ENCODE data around the gene PDE4B. TPM values are rescaled to one million over a fixed set of nuclear protein-coding genes. Genes with fewer than 3 reads are reported as not detected.

The PDE4B gene
- polyA plus RNA-seq, 2 of the 4 experiments (the other 2 are of a cell fraction) = 20.2 to 56.8 TPM

- DNase-seq (ENCODE audit: low read depth in 1 of 2, low spot score in 1 of 2) = no peak
- no peak overlapping the region for H3K4me2 ChIP-seq
- no peak for ATAC-seq
- H3K9me3 ChIP-seq = no peaks in the 10 kb centered on the region
- no peak for FAIRE-seq
- H3K4me1 ChIP-seq = peaks cover 43% of the 10 kb centered on the region
- no peak for TF ChIP-seq CBX8 (IDR thresholded peaks at IDR 0.05)
- no peak for TF ChIP-seq RNF2 (IDR thresholded peaks at IDR 0.05; ENCODE audit: borderline replicate concordance, low read depth)
- no peak for TF ChIP-seq HMGXB4 (CRISPR knock-in tag; IDR thresholded peaks at IDR 0.05; ENCODE audit: borderline replicate concordance)
- no peak for TF ChIP-seq CBX2 (IDR thresholded peaks at IDR 0.05; ENCODE audit: borderline replicate concordance, low read depth)
- no peak for TF ChIP-seq MAZ (IDR thresholded peaks at IDR 0.05; ENCODE audit: borderline replicate concordance, low read depth, low read length)
- TF ChIP-seq HOXA7 (CRISPR knock-in tag; IDR thresholded peaks at IDR 0.05) = no peak
- TF ChIP-seq ELK1 (IDR thresholded peaks at IDR 0.05; ENCODE audit: low read depth, low read length) = no peak
- TF ChIP-seq EHF (CRISPR knock-in tag; IDR thresholded peaks at IDR 0.05) = no peak
- TF ChIP-seq BCL3 (IDR thresholded peaks at IDR 0.05) = no peak
- TF ChIP-seq FOSB (CRISPR knock-in tag; IDR thresholded peaks at IDR 0.05) = no peak
- 93% methylated on average over 3 of the region's 3 CpGs for WGBS (ENCODE audit: missing lambda C conversion rate)
- CTCF ChIA-PET = interaction anchor here (1.0 to 15.1 kb wide), 4 partner anchors 101 to 290 kb away, joined by 4 to 175 read pairs (median 12); no protein-coding TSS in a partner anchor
- POLR2A ChIA-PET = no interaction called here
- no peak overlapping the region for H3K4me3 ChIP-seq
- peak overlapping the region in 1 of 2 experiments; percentile 49; a peak in 2 of 6 replicates for H3K27ac ChIP-seq
Observed at GRCh38 chr1:66250075-66250474, 457.4 kb downstream of the PDE4B start.

- ATAC-seq (no peak), DNase-seq (ENCODE audit: low read depth in 1 of 2, low spot score in 1 of 2) (no peak), FAIRE-seq (no peak)
- 90% methylated on average over 2 of the region's 2 CpGs for WGBS (ENCODE audit: missing lambda C conversion rate)
- no peaks in the 10 kb centered on the region for H3K9me3 ChIP-seq
- ChIA-PET CTCF (interaction anchor here (1.0 to 15.1 kb wide), 5 partner anchors 7 to 291 kb away, joined by 4 to 175 read pairs (median 15); no protein-coding TSS in a partner anchor), POLR2A (no interaction called here)
- H3K4me2 ChIP-seq = no peak overlapping the region
- H3K27ac ChIP-seq = peak overlapping the region; percentile 5 to 47; a peak in 2 of 6 replicates
- peaks cover 39% of the 10 kb centered on the region for H3K4me1 ChIP-seq
- no peak overlapping the region for H3K4me3 ChIP-seq
- TF ChIP-seq JUN (IDR thresholded peaks at IDR 0.05) = no peak
- TF ChIP-seq EHMT2 (IDR thresholded peaks at IDR 0.05; ENCODE audit: low read depth) = no peak
- no peak for TF ChIP-seq MAFK (IDR thresholded peaks at IDR 0.05; ENCODE audit: partially characterized antibody)
- no peak for TF ChIP-seq MYC (IDR thresholded peaks at IDR 0.05; ENCODE audit: borderline replicate concordance, low read length)
- TF ChIP-seq SMC3 (IDR thresholded peaks at IDR 0.05) = no peak
- TF ChIP-seq HOXB13 (CRISPR knock-in tag; IDR thresholded peaks at IDR 0.05; ENCODE audit: low read depth) = no peak
- no peak for TF ChIP-seq ZNF302 (CRISPR knock-in tag; IDR thresholded peaks at IDR 0.05)
- TF ChIP-seq CHD4 (IDR thresholded peaks at IDR 0.05; ENCODE audit: borderline replicate concordance) = no peak
- no peak for TF ChIP-seq MAZ (IDR thresholded peaks at IDR 0.05; ENCODE audit: borderline replicate concordance, low read depth, low read length)
- no peak for TF ChIP-seq NFE2L2 (conservative IDR thresholded peaks at IDR 0.05; ENCODE audit: low read length)
- TF ChIP-seq TP53 (CRISPR knock-in tag; IDR thresholded peaks at IDR 0.05) = no peak
- TF ChIP-seq RCOR1 (IDR thresholded peaks at IDR 0.05; ENCODE audit: low read depth, low read length) = no peak
- TF ChIP-seq HOXB5 (CRISPR knock-in tag; IDR thresholded peaks at IDR 0.05) = no peak
- no peak for TF ChIP-seq BCL3 (IDR thresholded peaks at IDR 0.05)
- TF ChIP-seq KDM5A (IDR thresholded peaks at IDR 0.05) = no peak
- TF ChIP-seq POLR2A (IDR thresholded peaks at IDR 0.05; ENCODE audit: low read length) = no peak
- no peak for TF ChIP-seq RAD21 (conservative IDR thresholded peaks at IDR 0.05 in 1 of 2, IDR thresholded peaks at IDR 0.05 in 1 of 2)
- TF ChIP-seq ZFP36 (IDR thresholded peaks at IDR 0.05; ENCODE audit: borderline replicate concordance, partially characterized antibody) = no peak
Observed at GRCh38 chr1:66250478-66250877, 457.8 kb downstream of the PDE4B start.

Data from A549 (cell line).